Nephron (organoid): ENCODE results near the gene SHISA9.

Experiments
- H3K27ac Mint-ChIP-seq, 3 experiments: 2 replicates each; pipeline ENCODE4 v1.8.0; 2020; ENCODE audit warnings: mixed read lengths in 3 of 3, mild to moderate bottlenecking in 2 of 3, moderate library complexity in 1 of 3
- H3K27me3 Mint-ChIP-seq: 2 replicates; pipeline ENCODE4 v1.8.0; 2021; ENCODE audit warnings: low read depth, mild to moderate bottlenecking, moderate library complexity, mixed read lengths
- H3K36me3 Mint-ChIP-seq: 2 replicates; pipeline ENCODE4 v1.8.0; 2020; ENCODE audit warnings: low read depth, mixed read lengths
- H3K4me1 Mint-ChIP-seq: 2 replicates; pipeline ENCODE4 v1.8.0; 2020; ENCODE audit warnings: mixed read lengths
- H3K4me3 Mint-ChIP-seq, 3 experiments: 2 replicates each; pipeline ENCODE4 v1.8.0; 2020; ENCODE audit warnings: mild to moderate bottlenecking in 3 of 3, mixed read lengths in 3 of 3, moderate library complexity in 2 of 3
- H3K9me3 Mint-ChIP-seq: 2 replicates; pipeline ENCODE4 v1.8.0; 2020; ENCODE audit warnings: mixed read lengths
- TF ChIP-seq, protein P1 (sequence below), 3 experiments: fragments of 200-600 bp; sonication (generic); IDR thresholded peaks; one replicate each; pipeline ENCODE4 v1.5.0; 2021; ENCODE audit warnings: antibody characterized with exemption in 3 of 3; ENCODE audit not compliant: unreplicated experiment in 3 of 3

SHISA9 gene

GRCh38 chr16:13146829-13147228 lies 245.4 kb downstream of the SHISA9 start:
- TF ChIP-seq, protein P1, sequence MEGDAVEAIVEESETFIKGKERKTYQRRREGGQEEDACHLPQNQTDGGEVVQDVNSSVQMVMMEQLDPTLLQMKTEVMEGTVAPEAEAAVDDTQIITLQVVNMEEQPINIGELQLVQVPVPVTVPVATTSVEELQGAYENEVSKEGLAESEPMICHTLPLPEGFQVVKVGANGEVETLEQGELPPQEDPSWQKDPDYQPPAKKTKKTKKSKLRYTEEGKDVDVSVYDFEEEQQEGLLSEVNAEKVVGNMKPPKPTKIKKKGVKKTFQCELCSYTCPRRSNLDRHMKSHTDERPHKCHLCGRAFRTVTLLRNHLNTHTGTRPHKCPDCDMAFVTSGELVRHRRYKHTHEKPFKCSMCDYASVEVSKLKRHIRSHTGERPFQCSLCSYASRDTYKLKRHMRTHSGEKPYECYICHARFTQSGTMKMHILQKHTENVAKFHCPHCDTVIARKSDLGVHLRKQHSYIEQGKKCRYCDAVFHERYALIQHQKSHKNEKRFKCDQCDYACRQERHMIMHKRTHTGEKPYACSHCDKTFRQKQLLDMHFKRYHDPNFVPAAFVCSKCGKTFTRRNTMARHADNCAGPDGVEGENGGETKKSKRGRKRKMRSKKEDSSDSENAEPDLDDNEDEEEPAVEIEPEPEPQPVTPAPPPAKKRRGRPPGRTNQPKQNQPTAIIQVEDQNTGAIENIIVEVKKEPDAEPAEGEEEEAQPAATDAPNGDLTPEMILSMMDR (IDR thresholded peaks at IDR 0.05; ENCODE audit: unreplicated experiment in 3 of 3): no peak
- H3K9me3 Mint-ChIP-seq: no peaks in the 10 kb centered on the region
- no peak overlapping the region for H3K4me3 Mint-ChIP-seq
- no peaks in the 10 kb centered on the region for H3K36me3 Mint-ChIP-seq
- no peak overlapping the region for H3K27ac Mint-ChIP-seq
- peaks cover 7% of the 10 kb centered on the region for H3K27me3 Mint-ChIP-seq
- H3K4me1 Mint-ChIP-seq: no peaks in the 10 kb centered on the region

- Mint-ChIP-seq H3K4me3 (no peak overlapping the region), H3K9me3 (no peaks in the 10 kb centered on the region), H3K36me3 (no peaks in the 10 kb centered on the region), H3K4me1 (no peaks in the 10 kb centered on the region), H3K27me3 (peaks cover 4% of the 10 kb centered on the region), H3K27ac (no peak overlapping the region)
- TF ChIP-seq, protein P1 (IDR thresholded peaks at IDR 0.05; ENCODE audit: unreplicated experiment in 3 of 3): no peak
These were observed 246.9 kb downstream of the SHISA9 start for GRCh38 chr16:13148294-13148693.

- Mint-ChIP-seq H3K36me3 (no peaks in the 10 kb centered on the region), H3K4me3 (no peak overlapping the region)
- TF ChIP-seq, protein P1 (IDR thresholded peaks at IDR 0.05; ENCODE audit: unreplicated experiment in 3 of 3): no peak
These were observed 247.4 kb downstream of the SHISA9 start for GRCh38 chr16:13148836-13149235.

DNA sequence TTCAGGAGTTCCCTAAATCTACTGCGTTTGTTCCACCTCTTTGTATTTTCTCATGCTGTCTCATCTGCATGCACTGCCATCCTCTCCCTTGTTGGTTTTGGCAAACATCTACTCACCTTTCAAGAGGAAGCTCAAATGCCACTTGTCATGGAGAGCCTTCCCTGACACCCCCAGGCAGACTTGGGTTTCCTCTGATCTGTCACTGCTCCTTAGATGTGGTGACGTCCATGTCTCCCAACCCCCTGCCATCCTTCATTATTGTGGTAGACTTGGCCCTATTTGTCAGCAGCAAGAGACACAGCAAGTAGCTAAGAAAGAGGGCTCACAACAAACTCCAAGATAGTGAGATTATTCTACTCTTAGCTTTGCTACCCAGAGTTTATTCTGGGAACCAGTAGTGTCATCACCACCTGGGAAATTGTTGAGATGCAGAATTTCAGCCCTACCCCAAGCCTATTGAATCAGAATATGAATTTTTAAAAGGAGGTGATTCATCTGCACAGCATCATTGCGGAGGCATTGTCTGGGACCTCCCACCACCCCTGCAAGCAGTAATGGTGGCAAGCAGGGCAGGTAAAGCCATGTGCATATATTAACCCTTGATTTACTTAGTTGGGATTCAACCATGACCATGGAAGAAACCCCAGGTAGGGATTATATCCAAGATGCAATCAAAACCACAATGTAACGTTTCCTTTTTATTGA lies 248.9 kb downstream of the SHISA9 start:
- Mint-ChIP-seq H3K4me3 (no peak overlapping the region), H3K9me3 (no peaks in the 10 kb centered on the region), H3K27ac (no peak overlapping the region), H3K27me3 (peaks cover 4% of the 10 kb centered on the region), H3K4me1 (no peaks in the 10 kb centered on the region), H3K36me3 (no peaks in the 10 kb centered on the region)
- TF ChIP-seq, protein P1 (IDR thresholded peaks at IDR 0.05; ENCODE audit: unreplicated experiment in 3 of 3): no peak

More at GRCh38 chr16:13148836-13149235, 247.4 kb downstream of the SHISA9 start:
- Mint-ChIP-seq H3K9me3 (no peaks in the 10 kb centered on the region), H3K4me1 (no peaks in the 10 kb centered on the region), H3K27me3 (peaks cover 4% of the 10 kb centered on the region), H3K27ac (no peak overlapping the region)

- Mint-ChIP-seq H3K9me3 (no peaks in the 10 kb centered on the region), H3K27ac (no peak overlapping the region), H3K4me3 (no peak overlapping the region), H3K36me3 (no peaks in the 10 kb centered on the region), H3K4me1 (no peaks in the 10 kb centered on the region), H3K27me3 (peaks cover under 1% of the 10 kb centered on the region)
- TF ChIP-seq, protein P1 (IDR thresholded peaks at IDR 0.05; ENCODE audit: unreplicated experiment in 3 of 3): no peak
These were observed 252.3 kb downstream of the SHISA9 start for GRCh38 chr16:13153696-13154095.

GRCh38 chr16:13154799-13155198 lies 253.4 kb downstream of the SHISA9 start:
- Mint-ChIP-seq H3K9me3 (no peaks in the 10 kb centered on the region), H3K27me3 (no peaks in the 10 kb centered on the region), H3K36me3 (no peaks in the 10 kb centered on the region), H3K4me1 (no peaks in the 10 kb centered on the region), H3K4me3 (no peak overlapping the region), H3K27ac (no peak overlapping the region)
- TF ChIP-seq, protein P1 (IDR thresholded peaks at IDR 0.05; ENCODE audit: unreplicated experiment in 3 of 3): no peak
